ENCODE data around the gene ARL8A.
"Not testable (repeated sequence)": the region's sequence is repeated elsewhere in the genome, so short reads cannot be mapped to it uniquely, and the experiment has no call there.

ARL8A gene

GRCh38 chr1:202133496-202133895, 11.0 kb downstream of the ARL8A start:
- no peak for DNase-seq

GRCh38 chr1:202133001-202133400, 11.5 kb downstream of the ARL8A start:
- no peak for DNase-seq

- DNase-seq: no peak
Measured at GRCh38 chr1:202131956-202132821, 12.3 kb downstream of the ARL8A start.

GRCh38 chr1:202130816-202131522, 13.6 kb downstream of the ARL8A start:
- DNase-seq: no peak

GRCh38 chr1:202130297-202130721, 14.2 kb downstream of the ARL8A start:
- no peak for DNase-seq

GRCh38 chr1:202129453-202130296, 14.9 kb downstream of the ARL8A start:
- DNase-seq: no peak

GRCh38 chr1:202127836-202128622, 16.5 kb downstream of the ARL8A start:
- DNase-seq: no peak

GRCh38 chr1:202127061-202127460, 17.5 kb downstream of the ARL8A start:
- no peak for DNase-seq

GRCh38 chr1:202126426-202126825, 18.1 kb downstream of the ARL8A start:
- DNase-seq: no peak

- DNase-seq: no peak
Measured at GRCh38 chr1:202125611-202126010, 18.9 kb downstream of the ARL8A start.

- DNase-seq: no peak
Measured at GRCh38 chr1:202124142-202124541, 20.4 kb downstream of the ARL8A start.

GRCh38 chr1:202123336-202123813, 21.2 kb downstream of the ARL8A start:
- DNase-seq: no peak

- no peak for DNase-seq
Measured at GRCh38 chr1:202122639-202123335, 21.8 kb downstream of the ARL8A start, which contains the start of gene GPR37L1. Gene GPR37L1, plus strand, starts transcription at chr1:202122917. Its CDS starts 47 bp downstream, at chr1:202122964.

- no peak for DNase-seq
Measured at GRCh38 chr1:202121006-202121405, 23.5 kb downstream of the ARL8A start.

- no peak for DNase-seq
Measured at GRCh38 chr1:202117898-202118371, 26.6 kb downstream of the ARL8A start.

- no peak for DNase-seq
Measured at GRCh38 chr1:202116287-202116686, 28.2 kb downstream of the ARL8A start.

GRCh38 chr1:202113690-202114300, 30.7 kb downstream of the ARL8A start:
- DNase-seq: no peak

- DNase-seq: no peak
Measured at GRCh38 chr1:202112859-202113689, 31.5 kb downstream of the ARL8A start.

GRCh38 chr1:202111589-202111988, 32.9 kb downstream of the ARL8A start:
- DNase-seq: not testable (repeated sequence)

- no peak for DNase-seq
Measured at GRCh38 chr1:202110977-202111376, 33.6 kb downstream of the ARL8A start.

Data from suppressor macrophage treated with lipopolysaccharide for 4 hours (primary cell).